HL-60/S4 treated with retinoic acid at 250 ng/mL for 4 days and 3 days (cell line): Measurements from ENCODE around the gene SLC12A8.

Experiments used
- in situ Hi-C: fragments of 300-500 bp; cut with MboI; formaldehyde crosslinking; loops from 2 replicates; pipeline ENCODE4 v1.7.0; 2022; ENCODE audit warnings: low sequenced_read_pairs

SLC12A8 gene, protein sequence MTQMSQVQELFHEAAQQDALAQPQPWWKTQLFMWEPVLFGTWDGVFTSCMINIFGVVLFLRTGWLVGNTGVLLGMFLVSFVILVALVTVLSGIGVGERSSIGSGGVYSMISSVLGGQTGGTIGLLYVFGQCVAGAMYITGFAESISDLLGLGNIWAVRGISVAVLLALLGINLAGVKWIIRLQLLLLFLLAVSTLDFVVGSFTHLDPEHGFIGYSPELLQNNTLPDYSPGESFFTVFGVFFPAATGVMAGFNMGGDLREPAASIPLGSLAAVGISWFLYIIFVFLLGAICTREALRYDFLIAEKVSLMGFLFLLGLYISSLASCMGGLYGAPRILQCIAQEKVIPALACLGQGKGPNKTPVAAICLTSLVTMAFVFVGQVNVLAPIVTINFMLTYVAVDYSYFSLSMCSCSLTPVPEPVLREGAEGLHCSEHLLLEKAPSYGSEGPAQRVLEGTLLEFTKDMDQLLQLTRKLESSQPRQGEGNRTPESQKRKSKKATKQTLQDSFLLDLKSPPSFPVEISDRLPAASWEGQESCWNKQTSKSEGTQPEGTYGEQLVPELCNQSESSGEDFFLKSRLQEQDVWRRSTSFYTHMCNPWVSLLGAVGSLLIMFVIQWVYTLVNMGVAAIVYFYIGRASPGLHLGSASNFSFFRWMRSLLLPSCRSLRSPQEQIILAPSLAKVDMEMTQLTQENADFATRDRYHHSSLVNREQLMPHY

GRCh38 chr3:125212509-125213363 is at the start of gene SLC12A8:
Gene SLC12A8 (minus strand): TSS chr3:125212748. CDS start chr3:125211349, 1,399 bp downstream.
- in situ Hi-C loops, result no loop called here

DNA sequence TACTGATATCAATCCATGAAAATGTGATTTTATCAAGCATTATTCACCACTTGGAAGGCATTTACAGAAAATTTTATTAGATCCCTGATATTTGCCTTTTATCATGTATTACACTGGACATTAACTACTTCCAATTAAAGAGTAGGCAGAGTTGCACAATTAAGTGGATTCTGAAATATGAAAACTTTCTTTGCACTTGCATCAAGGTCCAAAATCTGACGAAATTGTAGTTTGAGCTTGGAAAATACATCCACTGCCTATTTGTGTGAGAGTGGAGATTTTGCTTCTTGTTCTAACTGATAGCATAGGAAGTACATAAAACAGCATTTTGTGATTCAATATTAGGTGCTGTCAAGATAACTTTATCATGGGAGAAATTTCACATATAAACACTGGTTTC is 49.6 kb upstream of the SLC12A8 start:
- in situ Hi-C loops, result no loop called here

DNA sequence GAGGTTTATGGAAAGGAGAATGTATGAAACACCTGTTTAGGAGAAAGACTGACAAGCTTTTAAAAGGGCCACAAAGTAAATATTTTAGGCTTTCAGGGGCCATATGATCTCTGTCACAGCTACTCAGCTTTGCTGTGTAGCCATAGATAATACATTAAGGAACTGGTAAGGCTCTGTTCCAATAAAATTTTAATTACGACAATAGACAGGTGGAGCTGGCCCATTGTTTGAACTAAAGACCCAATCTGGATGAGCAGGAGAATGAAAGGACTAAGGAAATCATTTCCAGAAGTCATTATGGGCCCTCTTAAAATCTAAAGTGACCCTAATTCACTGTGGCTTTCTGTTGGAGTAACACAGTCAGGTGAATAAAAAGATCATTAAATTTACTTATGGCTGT is 48.5 kb upstream of the SLC12A8 start:
- in situ Hi-C loops, result no loop called here

GRCh38 chr3:125260158-125260557 is 47.6 kb upstream of the SLC12A8 start:
- in situ Hi-C loops, result no loop called here

DNA sequence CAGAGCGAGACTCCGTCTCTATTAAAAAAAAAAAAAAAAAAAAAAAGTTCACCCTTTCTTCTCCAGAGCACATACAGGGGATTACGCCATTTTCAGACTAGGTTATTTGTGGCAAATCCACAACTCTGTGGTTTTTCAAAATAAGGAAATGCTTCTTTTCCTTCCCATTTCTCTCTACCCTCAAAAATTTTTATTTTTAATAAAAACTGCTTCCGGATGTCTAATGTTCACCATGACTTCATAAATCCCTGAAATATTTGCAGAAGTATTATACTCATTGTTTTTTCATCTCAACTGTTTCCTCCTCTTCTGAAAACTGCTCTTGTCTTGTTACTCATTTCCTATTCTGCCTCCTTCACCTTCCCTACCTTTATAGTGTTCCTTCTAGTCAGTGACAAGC is 45.0 kb upstream of the SLC12A8 start:
- in situ Hi-C loops, result no loop called here

- in situ Hi-C loops, result no loop called here
Observed at GRCh38 chr3:125256675-125257074, 44.1 kb upstream of the SLC12A8 start.

DNA sequence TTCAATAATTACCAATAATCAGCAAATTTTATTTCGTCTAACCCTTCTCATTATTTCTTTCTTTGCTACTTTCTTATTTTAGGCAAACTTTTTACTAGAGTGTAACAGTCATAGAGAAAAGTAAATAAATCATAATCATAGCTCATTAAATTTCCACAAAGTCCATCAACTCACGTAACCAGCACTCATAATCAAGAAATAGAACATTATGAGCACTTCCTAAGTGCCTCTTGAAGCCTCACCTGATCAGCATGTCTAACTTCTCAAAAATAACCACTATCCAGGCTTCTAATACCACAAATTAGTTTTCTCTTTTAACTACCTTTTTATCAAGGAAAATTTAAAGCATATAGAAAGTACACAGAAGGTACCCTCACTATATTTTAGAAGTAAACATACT is 38.4 kb upstream of the SLC12A8 start:
- in situ Hi-C loops, result no loop called here

DNA sequence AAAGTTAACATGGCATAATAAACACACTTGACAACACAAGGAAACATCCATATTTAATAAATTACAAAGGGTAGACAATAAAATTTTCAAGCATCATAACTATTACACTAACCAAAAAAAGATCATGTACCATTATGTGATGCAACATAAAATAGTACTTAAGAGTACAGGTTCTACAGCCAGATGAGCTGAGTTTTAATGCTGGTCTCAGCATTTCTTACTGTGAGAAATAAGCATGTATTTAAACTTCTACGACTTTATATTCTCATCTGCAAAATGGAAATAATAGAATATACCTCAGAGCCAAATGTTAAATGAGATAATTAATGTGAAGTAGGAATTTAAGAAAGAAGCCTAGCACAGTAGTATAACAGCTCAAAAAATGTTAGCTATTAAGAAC is 33.7 kb upstream of the SLC12A8 start:
- in situ Hi-C loops, result no loop called here

- in situ Hi-C loops, result no loop called here
Observed at GRCh38 chr3:125245521-125245920, 33.0 kb upstream of the SLC12A8 start.

GRCh38 chr3:125240496-125240895 is 27.9 kb upstream of the SLC12A8 start:
- in situ Hi-C loops, result no loop called here

DNA sequence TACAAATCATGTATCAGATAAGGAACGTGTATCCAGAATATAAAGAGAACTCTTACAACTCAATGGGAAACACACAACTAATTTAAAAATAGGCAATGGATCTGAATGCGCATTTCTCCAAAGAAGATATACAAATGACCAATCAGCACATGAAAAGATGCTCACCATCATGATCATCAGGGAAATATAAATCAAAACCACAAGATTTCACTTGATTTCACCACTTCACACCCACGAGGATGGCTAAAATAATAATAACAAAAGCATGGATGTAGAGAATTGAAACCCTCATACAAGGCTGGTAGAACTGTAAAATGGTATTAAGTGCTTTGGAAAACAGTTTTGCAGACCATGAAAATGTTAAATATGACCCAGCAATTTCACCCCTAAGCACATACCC is 26.7 kb upstream of the SLC12A8 start:
- in situ Hi-C loops, result no loop called here

GRCh38 chr3:125238759-125239158 is 26.2 kb upstream of the SLC12A8 start:
- in situ Hi-C loops, result no loop called here

DNA sequence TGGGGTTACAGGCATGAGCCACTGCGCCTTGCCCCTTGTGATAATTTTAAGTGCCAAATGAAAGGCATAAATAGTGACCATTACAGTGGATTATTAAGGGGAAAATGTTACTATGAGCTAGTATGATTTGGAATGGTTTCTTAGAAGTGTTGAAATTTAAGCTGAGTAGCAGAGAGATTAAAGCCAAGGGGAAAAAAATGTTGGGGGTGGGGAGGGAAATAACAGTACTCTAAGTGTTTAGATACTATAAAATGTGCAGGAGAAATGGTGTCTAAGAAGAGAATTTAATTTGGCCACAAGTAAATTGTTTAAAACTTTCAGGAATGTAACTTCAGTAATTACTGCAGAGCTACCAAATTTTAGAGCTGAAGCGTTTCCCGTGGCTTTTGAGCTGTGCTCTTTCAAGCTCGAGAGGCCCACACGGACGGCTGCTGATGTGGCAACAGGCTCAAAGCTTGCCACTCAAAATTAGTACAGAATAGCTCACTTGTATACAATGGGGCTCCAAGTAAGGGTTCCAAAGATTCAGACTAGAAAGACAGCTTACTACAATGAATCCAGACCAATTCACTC is 23.9 kb upstream of the SLC12A8 start:
- in situ Hi-C loops, result no loop called here

GRCh38 chr3:125234831-125235230 is 22.3 kb upstream of the SLC12A8 start:
- in situ Hi-C loops, result no loop called here

GRCh38 chr3:125232401-125232800 is 19.9 kb upstream of the SLC12A8 start:
- in situ Hi-C loops, result no loop called here

DNA sequence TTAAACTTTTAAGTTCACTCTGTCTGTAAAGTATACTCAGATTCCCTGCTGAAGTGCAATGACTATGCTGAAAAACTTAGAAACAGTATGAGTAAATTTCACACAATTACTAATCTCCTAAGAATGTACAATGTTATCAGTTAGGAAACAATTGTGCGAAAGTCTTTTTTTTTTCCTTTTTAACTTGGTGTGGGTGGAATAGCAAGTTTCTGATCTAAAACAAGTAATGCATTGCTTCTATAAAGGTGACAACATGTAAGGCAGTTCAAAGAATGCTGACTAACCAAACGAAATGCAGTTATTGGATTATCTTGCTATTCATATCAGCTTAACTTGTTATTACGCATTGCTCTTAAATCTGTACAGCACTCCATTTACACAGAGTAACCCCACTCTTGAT is 19.3 kb upstream of the SLC12A8 start:
- in situ Hi-C loops, result no loop called here

DNA sequence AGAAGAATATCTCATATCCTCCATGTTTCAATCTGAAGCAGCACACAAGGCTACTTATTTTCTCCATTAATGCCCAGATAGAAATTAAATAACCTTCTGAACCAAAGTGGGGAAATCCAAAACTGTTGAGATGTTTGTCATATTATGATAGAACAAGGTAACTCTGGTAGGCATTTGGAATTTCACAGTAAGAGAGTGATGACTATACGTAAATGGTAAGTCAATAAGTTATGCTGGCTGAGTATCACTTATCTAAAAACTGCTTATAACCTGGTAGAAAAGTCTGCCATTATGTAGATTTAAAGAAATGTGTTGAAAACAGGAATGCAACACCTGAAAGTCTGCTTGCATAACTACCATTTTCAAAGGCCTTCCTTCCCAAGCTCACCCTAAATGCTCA is 17.2 kb upstream of the SLC12A8 start:
- in situ Hi-C loops, result no loop called here

DNA sequence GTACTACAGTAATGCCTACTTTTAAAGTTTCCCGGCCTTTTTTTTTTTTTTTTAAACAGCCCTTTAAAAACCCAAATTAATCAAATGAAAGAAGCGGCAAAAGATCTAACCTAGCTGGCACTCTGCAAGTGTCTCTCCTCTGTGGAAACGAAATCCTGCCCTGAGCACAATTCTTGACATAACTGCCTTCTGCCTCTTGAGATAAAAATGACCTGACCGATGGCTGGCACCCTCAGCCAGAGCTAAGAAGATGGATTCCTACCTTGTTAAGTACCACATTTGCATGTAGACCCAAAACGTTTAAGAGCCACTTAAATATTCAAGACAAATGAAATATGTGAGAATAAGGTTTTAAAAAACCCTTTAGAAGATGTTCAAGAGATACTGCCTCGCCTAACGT is 16.6 kb upstream of the SLC12A8 start:
- in situ Hi-C loops, result no loop called here

DNA sequence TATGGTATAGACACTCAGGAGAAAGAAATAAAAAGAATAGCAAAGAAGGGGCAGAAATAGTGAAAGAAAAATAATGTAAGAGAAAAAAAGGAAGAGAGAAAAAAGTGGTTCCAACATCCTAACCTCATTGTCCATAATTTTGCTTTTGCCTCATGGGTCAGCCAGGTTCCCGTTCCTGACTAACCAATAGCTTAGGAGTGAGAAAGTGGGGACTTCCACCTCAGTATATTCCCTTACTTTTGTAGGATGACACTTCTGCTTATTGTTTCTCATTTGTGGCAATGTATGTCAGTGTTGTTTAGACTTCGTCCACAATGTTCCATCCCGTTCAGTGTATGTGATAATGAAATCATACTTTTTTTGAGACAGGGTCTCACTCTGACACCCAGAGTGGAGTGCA is 9.3 kb upstream of the SLC12A8 start:
- in situ Hi-C loops, result no loop called here

- in situ Hi-C loops, result no loop called here
Observed at GRCh38 chr3:125220727-125221429, 8.3 kb upstream of the SLC12A8 start.

DNA sequence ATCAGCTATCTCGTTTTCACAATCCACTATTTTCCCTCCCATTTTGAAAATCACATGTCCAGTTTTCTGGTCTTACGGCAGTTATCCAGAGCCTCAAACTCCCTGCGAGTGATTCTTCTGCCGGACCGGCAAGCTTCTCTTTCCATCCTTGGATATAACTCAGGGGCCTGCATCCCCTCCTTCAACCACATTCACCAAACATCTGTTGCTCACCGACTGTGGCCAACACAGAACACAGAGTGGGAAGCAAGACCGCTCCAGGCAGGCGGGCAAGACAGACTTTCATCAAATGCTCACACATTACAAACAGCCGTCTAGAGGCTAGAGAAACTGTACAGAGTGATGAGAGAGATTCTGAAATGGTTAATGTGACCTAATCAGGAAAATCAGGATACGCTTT is 7.6 kb upstream of the SLC12A8 start:
- in situ Hi-C loops, result no loop called here
